Measurements from ENCODE around the gene SEC31A.

Gene SEC31A

DNA sequence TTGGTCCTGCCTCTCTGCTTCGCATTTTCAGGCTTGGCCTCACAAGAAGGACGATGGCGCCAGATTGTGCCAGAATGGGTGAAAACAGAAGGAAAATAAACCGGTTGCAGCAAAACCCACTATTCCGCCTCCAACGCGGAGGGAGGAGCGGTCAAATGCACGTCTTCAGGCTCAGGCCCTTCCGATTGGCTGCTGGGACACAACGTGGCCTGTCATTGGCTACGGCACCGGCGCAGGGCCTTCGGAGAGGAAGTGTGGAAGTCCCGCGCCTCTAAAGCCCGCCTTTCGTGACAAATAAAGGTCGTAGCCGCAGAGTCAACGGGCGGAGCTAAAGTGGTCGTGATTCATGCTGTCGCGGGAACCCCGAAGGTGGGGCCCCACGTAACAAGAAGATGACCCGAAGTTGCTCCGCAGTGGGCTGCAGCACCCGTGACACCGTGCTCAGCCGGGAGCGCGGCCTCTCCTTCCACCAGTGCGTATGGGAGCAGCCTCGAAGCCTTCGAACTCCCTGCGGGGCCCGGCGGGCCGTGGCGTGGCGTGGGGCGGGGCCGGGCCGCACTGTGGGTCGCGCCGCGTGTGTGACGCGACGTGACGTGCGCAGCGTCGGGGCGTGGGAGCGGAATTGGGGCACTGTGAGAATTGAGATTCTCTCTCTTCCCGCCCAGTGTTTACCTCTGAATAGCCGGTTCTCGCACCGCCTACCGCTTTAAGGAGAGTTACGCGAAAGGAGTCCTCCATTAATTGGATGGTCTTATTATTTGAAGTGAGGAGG, 9.6 kb upstream of the SEC31A start, which contains the start of gene THAP9:
Gene THAP9, plus strand, starts transcription at position 325 of the 772 bp plus-strand sequence. Its CDS starts 68 bp downstream, at position 393.
- TF ChIP-seq GATA2 (IDR thresholded peaks at IDR 0.05; ENCODE audit: low read depth, low read length), result no peak
- no peak for TF ChIP-seq GATA3 (IDR thresholded peaks at IDR 0.05; ENCODE audit: low read depth, low read length)

DNA sequence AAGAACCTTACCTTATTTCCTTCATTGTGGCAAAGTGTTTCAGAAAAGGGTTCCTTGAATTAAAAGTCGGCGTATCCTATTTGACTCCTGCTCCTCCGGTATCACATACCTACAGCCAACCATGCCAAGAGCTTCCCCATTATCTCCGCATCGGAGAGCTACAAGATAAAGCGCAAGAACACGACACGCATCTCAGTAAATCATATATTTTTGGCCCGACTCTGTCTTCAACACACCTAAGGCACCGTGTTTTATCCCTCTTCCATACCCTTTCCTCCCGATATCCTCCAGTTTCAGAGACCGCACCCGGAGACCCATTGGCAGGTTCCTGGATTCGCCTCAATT, 9.1 kb upstream of the SEC31A start:
- TF ChIP-seq GATA2 (IDR thresholded peaks at IDR 0.05; ENCODE audit: low read depth, low read length), result no peak; the same call in 1 of the 2 replicates
- no peak for TF ChIP-seq GATA3 (IDR thresholded peaks at IDR 0.05; ENCODE audit: low read depth, low read length)

DNA sequence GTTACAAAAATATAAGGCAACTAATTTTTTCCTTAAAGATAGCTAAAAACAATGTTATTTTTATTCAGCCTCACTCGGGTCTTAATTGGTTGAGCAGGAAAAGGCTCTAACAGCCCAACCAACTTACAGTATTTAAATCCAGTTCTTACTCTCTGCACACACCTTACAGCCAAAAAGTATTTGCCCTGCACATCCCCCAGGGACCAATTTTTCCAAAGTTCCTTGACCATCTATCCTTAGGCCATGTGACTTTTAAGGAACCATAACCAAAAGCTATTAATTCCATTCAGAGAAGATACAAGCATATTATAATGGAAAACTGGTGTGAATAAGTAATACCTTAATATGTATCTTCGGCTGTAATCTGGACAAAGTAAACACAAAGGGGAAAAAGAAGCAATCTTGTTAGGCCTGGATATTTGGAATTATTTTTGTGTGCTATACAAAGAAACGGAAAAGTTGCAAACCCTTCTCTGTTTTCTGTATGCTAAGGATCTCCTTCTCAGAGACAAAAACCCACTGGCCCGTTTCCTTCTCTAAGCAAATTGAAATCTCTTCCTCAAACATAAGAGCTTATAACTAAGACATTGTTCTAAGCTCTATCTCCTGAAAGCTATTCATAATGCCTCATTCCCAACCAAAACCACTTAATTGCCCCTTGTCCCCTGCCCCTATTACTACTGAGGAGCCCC, 8.6 kb upstream of the SEC31A start:
- TF ChIP-seq GATA2 (IDR thresholded peaks at IDR 0.05; ENCODE audit: low read depth, low read length), result no peak
- no peak for TF ChIP-seq GATA3 (IDR thresholded peaks at IDR 0.05; ENCODE audit: low read depth, low read length)

DNA sequence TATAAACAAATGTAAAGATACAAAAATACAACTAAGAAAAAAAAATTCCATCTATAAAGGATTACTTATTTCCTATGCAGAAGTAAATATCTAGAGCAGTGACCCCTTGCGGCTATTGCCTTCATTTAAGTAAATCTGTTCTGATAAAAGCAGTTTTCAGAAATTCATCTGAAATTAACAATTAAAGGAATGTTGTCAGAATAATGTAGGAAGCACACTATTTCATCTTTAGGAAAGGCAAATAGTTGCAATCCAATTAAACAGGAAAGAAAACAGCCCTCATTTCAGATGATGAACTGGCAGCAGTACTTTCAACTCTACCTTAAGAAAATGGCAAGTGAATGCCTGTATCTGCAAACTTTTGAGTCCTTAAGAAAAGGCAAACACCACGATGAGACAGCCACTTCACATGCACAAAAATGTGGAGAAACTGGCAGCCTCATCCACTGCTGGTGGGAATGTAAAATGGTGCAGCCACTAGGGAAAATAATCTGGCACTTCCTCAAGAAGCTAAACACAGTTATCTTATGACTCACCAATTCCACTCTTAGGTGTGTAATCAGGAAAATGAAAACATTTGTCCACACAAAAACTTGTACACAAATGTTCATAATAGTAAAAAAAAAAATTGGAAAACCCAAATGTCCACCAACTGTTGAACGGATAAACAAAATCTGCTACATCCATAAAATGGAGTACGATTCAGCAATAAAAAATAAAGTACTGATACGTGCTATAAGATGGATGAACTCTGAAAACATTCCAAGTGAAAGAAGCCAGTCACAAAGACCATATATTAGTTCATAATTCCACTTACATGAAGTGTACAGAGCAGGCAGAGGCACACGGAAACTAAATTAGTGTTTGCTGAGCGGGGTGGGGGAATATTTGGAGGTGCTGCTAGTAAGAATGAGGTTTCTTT, 7.6 kb upstream of the SEC31A start:
- TF ChIP-seq GATA2 (IDR thresholded peaks at IDR 0.05; ENCODE audit: low read depth, low read length) (no peak), GATA3 (IDR thresholded peaks at IDR 0.05; ENCODE audit: low read depth, low read length) (no peak)

DNA sequence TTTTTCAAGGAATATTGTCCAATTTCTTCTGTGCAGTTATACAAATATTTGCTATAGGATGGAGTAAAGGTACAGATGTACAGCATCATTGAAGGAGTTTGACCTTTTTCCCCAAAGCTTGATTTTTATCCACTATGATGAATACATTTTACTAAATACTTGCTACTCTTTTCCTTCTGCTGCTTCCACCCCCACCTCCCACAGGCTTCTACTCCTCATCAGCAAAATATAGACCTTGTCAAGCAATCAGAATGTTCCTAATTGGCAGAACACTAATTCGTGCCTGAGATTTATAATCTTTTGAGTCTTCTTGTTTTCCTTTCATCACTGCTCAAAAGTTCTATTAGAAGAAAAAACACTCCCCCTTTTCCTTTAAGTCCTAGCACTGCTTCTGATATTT, 5.8 kb upstream of the SEC31A start:
- TF ChIP-seq GATA2 (IDR thresholded peaks at IDR 0.05; ENCODE audit: low read depth, low read length) (no peak), GATA3 (IDR thresholded peaks at IDR 0.05; ENCODE audit: low read depth, low read length) (no peak)

DNA sequence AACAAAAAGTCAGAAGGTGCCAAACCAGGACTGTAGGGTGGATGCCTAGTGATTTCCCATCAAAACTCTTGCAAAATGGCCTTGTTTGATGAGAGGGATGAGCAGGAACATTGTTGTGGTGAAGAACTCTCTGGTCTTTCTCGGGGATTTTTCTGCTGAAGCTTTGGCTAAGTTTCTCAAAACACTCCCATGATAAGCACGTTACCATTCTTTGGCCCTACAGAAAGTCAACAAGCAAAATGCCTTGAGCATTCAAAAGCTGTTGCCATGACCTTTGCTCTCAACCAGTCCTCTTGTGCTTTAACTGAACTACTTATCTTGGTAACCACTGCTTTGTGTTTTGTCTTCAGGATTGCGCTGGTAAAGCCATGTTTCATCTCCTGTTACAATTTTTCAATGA, 3.0 kb upstream of the SEC31A start:
- no peak for TF ChIP-seq GATA2 (IDR thresholded peaks at IDR 0.05; ENCODE audit: low read depth, low read length)
- no peak for TF ChIP-seq GATA3 (IDR thresholded peaks at IDR 0.05; ENCODE audit: low read depth, low read length)

DNA sequence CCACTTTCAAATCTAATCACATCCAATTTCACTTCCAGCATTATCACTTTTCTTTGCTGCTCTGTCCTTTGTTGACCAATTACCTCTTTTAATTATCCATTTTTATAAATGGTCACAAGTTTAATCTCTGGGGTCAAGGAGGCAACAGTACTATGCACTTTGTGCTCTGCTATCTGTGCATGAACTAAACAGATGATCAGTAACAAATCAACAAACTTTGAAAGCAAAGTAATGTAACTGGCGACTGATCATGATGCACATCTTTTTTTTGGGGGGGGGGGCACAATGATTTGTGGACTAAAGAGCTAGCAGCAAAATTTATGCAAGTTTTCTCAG, 1.5 kb upstream of the SEC31A start:
- no peak for TF ChIP-seq GATA3 (IDR thresholded peaks at IDR 0.05; ENCODE audit: low read depth, low read length)
- TF ChIP-seq GATA2 (IDR thresholded peaks at IDR 0.05; ENCODE audit: low read depth, low read length), result no peak

DNA sequence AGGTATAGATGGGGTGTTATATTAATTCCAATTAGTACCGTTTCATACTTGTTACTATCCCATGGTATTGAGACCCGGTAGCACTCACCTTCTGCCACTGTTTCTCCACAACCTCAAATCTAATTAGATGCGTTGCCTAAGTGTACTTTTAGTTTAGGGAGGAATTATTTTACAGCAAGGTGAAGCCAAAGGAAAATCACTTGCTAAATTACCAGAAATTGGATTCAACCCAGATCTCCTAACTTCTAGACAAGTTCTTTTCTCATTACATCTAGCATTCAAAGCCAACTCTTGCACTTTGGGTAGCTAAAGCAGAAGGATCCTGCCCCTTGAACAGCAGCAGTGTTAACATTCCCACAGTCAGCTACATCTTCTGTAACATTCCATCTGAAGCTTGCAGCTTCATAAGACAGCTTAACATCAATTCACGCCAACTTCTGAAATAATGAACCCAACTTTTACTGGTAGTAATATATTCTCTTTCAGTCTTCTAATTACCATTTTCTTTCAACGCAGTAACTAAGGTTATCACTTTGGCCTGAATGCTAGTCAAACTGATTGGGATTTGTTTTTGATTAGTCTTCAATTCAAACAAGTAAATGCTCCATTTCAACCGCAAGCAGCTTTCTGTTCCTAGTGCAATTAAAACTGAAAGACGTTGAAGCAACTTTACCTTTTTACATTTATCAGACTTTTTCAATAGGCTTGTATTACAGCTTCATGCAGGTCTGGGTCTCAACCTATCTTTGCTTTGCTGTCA, 934 bp upstream of the SEC31A start:
- no peak for TF ChIP-seq GATA2 (IDR thresholded peaks at IDR 0.05; ENCODE audit: low read depth, low read length)
- TF ChIP-seq GATA3 (IDR thresholded peaks at IDR 0.05; ENCODE audit: low read depth, low read length), result no peak

DNA sequence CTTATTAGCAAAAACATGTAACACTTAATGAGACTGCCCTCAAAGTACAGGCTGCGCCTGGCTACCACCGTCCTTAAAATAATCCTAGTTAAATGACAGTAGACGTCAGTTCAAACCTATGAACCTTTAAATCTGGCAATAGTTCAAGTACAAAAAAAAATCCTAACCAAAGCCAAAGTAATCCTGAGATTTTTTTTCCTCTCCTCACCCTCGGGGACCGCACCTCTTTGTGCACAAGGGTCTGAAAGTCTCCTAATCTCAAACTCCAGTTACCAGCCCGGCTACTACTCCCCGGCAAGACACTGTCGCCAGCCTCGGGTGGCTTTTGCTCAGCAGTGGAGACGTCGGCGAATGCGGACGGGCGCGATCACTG, 439 bp downstream of the SEC31A start:
- TF ChIP-seq GATA2 (IDR thresholded peaks at IDR 0.05; ENCODE audit: low read depth, low read length), result no peak
- no peak for TF ChIP-seq GATA3 (IDR thresholded peaks at IDR 0.05; ENCODE audit: low read depth, low read length)

DNA sequence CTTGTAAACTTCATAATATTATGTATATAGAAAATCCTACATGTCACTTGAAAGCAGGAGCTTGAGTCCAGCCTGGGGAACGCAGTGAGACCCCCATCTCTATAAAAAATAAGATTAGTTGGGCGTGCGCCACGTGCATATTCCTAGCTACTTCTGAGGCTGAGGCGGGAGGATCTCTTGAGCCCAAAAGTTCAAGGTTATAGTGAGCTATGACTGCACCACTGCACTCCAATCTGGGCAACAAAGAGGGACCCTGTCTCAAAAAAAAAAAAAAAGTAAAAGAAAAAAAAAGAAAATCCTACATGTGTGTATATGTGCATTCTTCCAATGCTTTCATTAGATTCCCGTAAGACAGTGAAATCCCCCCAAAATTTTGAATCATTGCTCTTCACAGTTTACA, 1.7 kb downstream of the SEC31A start:
- no peak for TF ChIP-seq GATA3 (IDR thresholded peaks at IDR 0.05; ENCODE audit: low read depth, low read length)
- TF ChIP-seq GATA2 (IDR thresholded peaks at IDR 0.05; ENCODE audit: low read depth, low read length), result no peak

DNA sequence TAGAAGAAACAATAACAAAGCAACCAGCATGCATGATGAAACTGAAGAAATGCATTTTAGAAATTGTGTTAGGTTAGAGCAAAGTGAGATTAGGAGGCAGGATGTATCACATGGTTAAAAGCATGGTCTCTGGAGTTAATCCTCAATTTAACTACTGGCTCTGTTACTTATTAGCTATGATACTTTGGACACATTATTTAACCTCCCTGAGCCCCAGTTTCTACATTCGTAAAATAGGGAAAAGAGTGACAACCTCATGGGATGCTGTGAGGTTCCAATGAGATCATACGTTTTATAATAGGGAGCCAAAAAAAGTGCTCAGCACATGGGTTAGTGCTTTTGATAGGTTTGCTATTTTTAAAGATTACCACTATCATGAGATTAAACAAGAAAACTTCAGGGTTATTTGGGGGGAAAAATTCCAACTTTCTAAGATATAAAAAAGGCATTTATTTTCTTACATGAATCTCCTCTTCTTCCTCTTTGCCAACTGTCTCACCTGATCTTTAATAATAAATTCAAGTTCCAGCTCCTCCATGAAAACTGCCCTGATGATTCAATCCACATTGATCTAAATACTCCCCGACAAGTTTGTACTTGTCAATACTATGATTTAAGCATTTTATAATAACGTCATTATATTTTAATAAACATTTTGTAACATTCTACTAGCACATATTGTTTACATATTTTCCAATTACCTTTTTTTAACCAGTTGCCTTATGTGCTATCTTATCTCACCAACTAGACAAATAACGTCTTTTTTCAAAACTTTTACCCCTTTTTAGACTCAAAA, 4.6 kb downstream of the SEC31A start:
- TF ChIP-seq GATA2 (IDR thresholded peaks at IDR 0.05; ENCODE audit: low read depth, low read length), result no peak
- TF ChIP-seq GATA3 (IDR thresholded peaks at IDR 0.05; ENCODE audit: low read depth, low read length), result no peak

DNA sequence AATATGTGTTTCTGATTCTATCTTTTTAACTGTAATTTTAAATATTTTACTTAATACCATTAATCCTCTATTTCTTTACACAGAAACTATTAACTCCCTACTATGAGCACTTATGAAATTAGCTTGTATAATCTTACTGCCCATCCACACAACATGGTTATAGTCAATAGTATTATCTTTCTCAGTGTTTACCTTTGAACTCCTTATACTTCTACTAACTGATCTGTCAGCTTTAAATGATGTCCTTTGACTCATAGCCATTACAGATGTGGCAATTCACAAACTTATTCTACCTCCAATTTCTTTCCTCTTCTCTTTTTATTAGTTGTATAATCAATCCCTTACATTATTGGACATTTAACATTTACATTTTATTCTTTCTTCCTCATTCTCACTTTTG, 5.5 kb downstream of the SEC31A start:
- TF ChIP-seq GATA2 (IDR thresholded peaks at IDR 0.05; ENCODE audit: low read depth, low read length), result no peak
- TF ChIP-seq GATA3 (IDR thresholded peaks at IDR 0.05; ENCODE audit: low read depth, low read length), result no peak

DNA sequence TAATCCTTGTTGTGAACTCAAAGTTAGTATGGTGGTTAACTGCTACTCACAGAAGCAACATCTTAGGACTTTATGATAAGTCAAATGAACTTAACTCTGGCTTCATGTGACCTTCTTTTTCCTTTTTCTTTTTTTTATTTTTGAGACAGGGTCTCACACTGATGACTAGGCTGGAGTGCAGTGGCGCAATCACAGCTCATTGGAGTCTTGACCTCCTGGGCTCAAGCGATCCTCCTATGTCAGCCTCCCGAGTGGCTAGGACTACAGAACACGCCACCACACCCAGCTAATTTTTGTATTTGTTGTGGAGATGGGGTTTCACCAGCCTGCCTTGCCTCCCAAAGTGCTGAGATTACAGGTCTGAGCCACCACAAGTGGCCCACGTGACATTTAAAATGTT, 22.4 kb downstream of the SEC31A start:
- no peak for TF ChIP-seq GATA3 (IDR thresholded peaks at IDR 0.05; ENCODE audit: low read depth, low read length)
- TF ChIP-seq GATA2 (IDR thresholded peaks at IDR 0.05; ENCODE audit: low read depth, low read length), result no peak
